ENCODE measurements around the gene FAM163A.

GRCh38 chr1:179806333-179806732, 63.2 kb downstream of the FAM163A start:
- TF ChIP-seq CTCF (IDR thresholded peaks at IDR 0.05; ENCODE audit: low read depth, low read length, poor library complexity, severe bottlenecking) (no peak), EZH2phosphoT487 (IDR thresholded peaks at IDR 0.05; ENCODE audit: borderline replicate concordance, low read length) (no peak)

Data from DOHH2 (cell line).